ENCODE data around the gene DR1. TPM values are rescaled to one million over a fixed set of nuclear protein-coding genes. Genes with fewer than 3 reads are reported as not detected.

The DR1 gene
- 32.3 and 48.9 TPM in 2 replicates for total RNA-seq (2014; rRNA removed; shearing (Covaris generic); ENCODE audit: low replicate concordance)

GRCh38 chr1:93345633-93346420, at the start of gene DR1:
TSS of gene DR1 (plus strand) at chr1:93345907. CDS start at chr1:93346646, 739 bp downstream.
- DNase-seq (ENCODE audit: low read depth), result peak; percentile 83
- in situ Hi-C loops (cut with HindIII; ENCODE audit: low pct_unique_long_range_greater_than_20kb, low sequenced_read_pairs), result no loop called here

GRCh38 chr1:93296555-93297154, 49.1 kb upstream of the DR1 start:
- no peak for DNase-seq (ENCODE audit: low read depth)
- in situ Hi-C loops (cut with HindIII; ENCODE audit: low pct_unique_long_range_greater_than_20kb, low sequenced_read_pairs), result no loop called here

- in situ Hi-C loops (cut with HindIII; ENCODE audit: low pct_unique_long_range_greater_than_20kb, low sequenced_read_pairs), result no loop called here
- no peak for DNase-seq (ENCODE audit: low read depth)
Observed at GRCh38 chr1:93301131-93301530, 44.6 kb upstream of the DR1 start.

- in situ Hi-C loops (cut with HindIII; ENCODE audit: low pct_unique_long_range_greater_than_20kb, low sequenced_read_pairs), result no loop called here
- DNase-seq (ENCODE audit: low read depth), result no peak
Observed at GRCh38 chr1:93302078-93302477, 43.6 kb upstream of the DR1 start.

- peak; percentile 28 for DNase-seq (ENCODE audit: low read depth)
- in situ Hi-C loops (cut with HindIII; ENCODE audit: low pct_unique_long_range_greater_than_20kb, low sequenced_read_pairs), result no loop called here
Observed at GRCh38 chr1:93304716-93305138, 41.0 kb upstream of the DR1 start.

- in situ Hi-C loops (cut with HindIII; ENCODE audit: low pct_unique_long_range_greater_than_20kb, low sequenced_read_pairs), result no loop called here
- no peak for DNase-seq (ENCODE audit: low read depth)
Observed at GRCh38 chr1:93306920-93307319, 38.8 kb upstream of the DR1 start.

GRCh38 chr1:93313026-93313425, 32.7 kb upstream of the DR1 start:
- in situ Hi-C loops (cut with HindIII; ENCODE audit: low pct_unique_long_range_greater_than_20kb, low sequenced_read_pairs), result no loop called here
- DNase-seq (ENCODE audit: low read depth), result no peak

GRCh38 chr1:93317207-93317606, 28.5 kb upstream of the DR1 start:
- no peak for DNase-seq (ENCODE audit: low read depth)
- in situ Hi-C loops (cut with HindIII; ENCODE audit: low pct_unique_long_range_greater_than_20kb, low sequenced_read_pairs), result no loop called here

GRCh38 chr1:93317943-93318342, 27.8 kb upstream of the DR1 start:
- DNase-seq (ENCODE audit: low read depth), result no peak
- in situ Hi-C loops (cut with HindIII; ENCODE audit: low pct_unique_long_range_greater_than_20kb, low sequenced_read_pairs), result no loop called here

GRCh38 chr1:93321720-93322119, 24.0 kb upstream of the DR1 start:
- in situ Hi-C loops (cut with HindIII; ENCODE audit: low pct_unique_long_range_greater_than_20kb, low sequenced_read_pairs), result no loop called here
- DNase-seq (ENCODE audit: low read depth), result no peak

- no peak for DNase-seq (ENCODE audit: low read depth)
- in situ Hi-C loops (cut with HindIII; ENCODE audit: low pct_unique_long_range_greater_than_20kb, low sequenced_read_pairs), result no loop called here
Observed at GRCh38 chr1:93322349-93322748, 23.4 kb upstream of the DR1 start.

- no peak for DNase-seq (ENCODE audit: low read depth)
- in situ Hi-C loops (cut with HindIII; ENCODE audit: low pct_unique_long_range_greater_than_20kb, low sequenced_read_pairs), result no loop called here
Observed at GRCh38 chr1:93323185-93323820, 22.4 kb upstream of the DR1 start.

- in situ Hi-C loops (cut with HindIII; ENCODE audit: low pct_unique_long_range_greater_than_20kb, low sequenced_read_pairs), result no loop called here
- peak; percentile 63 for DNase-seq (ENCODE audit: low read depth)
Observed at GRCh38 chr1:93324486-93325464, 20.9 kb upstream of the DR1 start.

- DNase-seq (ENCODE audit: low read depth), result no peak
- in situ Hi-C loops (cut with HindIII; ENCODE audit: low pct_unique_long_range_greater_than_20kb, low sequenced_read_pairs), result no loop called here
Observed at GRCh38 chr1:93328809-93329760, 16.6 kb upstream of the DR1 start.

- no peak for DNase-seq (ENCODE audit: low read depth)
- in situ Hi-C loops (cut with HindIII; ENCODE audit: low pct_unique_long_range_greater_than_20kb, low sequenced_read_pairs), result no loop called here
Observed at GRCh38 chr1:93330196-93330595, 15.5 kb upstream of the DR1 start.

GRCh38 chr1:93330617-93331016, 15.1 kb upstream of the DR1 start:
- DNase-seq (ENCODE audit: low read depth), result no peak
- in situ Hi-C loops (cut with HindIII; ENCODE audit: low pct_unique_long_range_greater_than_20kb, low sequenced_read_pairs), result no loop called here

GRCh38 chr1:93331412-93331811, 14.3 kb upstream of the DR1 start:
- DNase-seq (ENCODE audit: low read depth), result no peak
- in situ Hi-C loops (cut with HindIII; ENCODE audit: low pct_unique_long_range_greater_than_20kb, low sequenced_read_pairs), result no loop called here

All from Caki2 (cell line).